SK-N-SH treated with all-trans-retinoic acid at 6 μM for 48 hours (cell line): ENCODE measurements around the gene TMED10.

ENCODE experiments used
- ATAC-seq: fragments of 200-7000 bp; cut with Tn5 transposase; 3 replicates; pipeline ENCODE4 v1.9.1; 2020; ENCODE audit warnings: mild to moderate bottlenecking, moderate library complexity
- ARNTL ChIP-seq: fragments of 450-650 bp; formaldehyde crosslinking; IDR thresholded peaks from 2 replicates; pipeline ENCODE4 v1.5.0; 2020; ENCODE audit warnings: low read depth, mild to moderate bottlenecking, moderate library complexity, borderline replicate concordance
- BACH2 ChIP-seq: fragments of 250-450 bp; sonication (Bioruptor Pico); IDR thresholded peaks from 2 replicates; pipeline ENCODE4 v1.9.0; 2021; ENCODE audit warnings: mild to moderate bottlenecking, borderline replicate concordance
- CSDC2 ChIP-seq: fragments of 250-450 bp; sonication (Bioruptor Pico); IDR thresholded peaks from 2 replicates; pipeline ENCODE4 v1.5.0; 2020; ENCODE audit warnings: mild to moderate bottlenecking, moderate library complexity
- ESRRG ChIP-seq: fragments of 250-450 bp; sonication (Bioruptor Pico); IDR thresholded peaks from 2 replicates; pipeline ENCODE4 v1.6.1; 2021; ENCODE audit warnings: mild to moderate bottlenecking
- GLIS3 ChIP-seq: fragments of 250-450 bp; sonication (Bioruptor Pico); IDR thresholded peaks from 2 replicates; pipeline ENCODE4 v1.5.0; 2020; ENCODE audit warnings: mild to moderate bottlenecking, moderate library complexity
- ISL1 ChIP-seq: fragments of 250-450 bp; sonication (Bioruptor Pico); IDR thresholded peaks from 2 replicates; pipeline ENCODE4 v2.1.2; 2022; ENCODE audit warnings: mild to moderate bottlenecking, moderate library complexity
- OSR1 ChIP-seq: fragments of 250-450 bp; sonication (Bioruptor Pico); IDR thresholded peaks from 2 replicates; pipeline ENCODE4 v1.8.0; 2022; ENCODE audit warnings: moderate library complexity, mild to moderate bottlenecking, inconsistent platforms
- PPARA ChIP-seq: fragments of 250-450 bp; sonication (Bioruptor Pico); IDR thresholded peaks from 2 replicates; pipeline ENCODE4 v1.5.0; 2020; ENCODE audit warnings: mild to moderate bottlenecking, borderline replicate concordance
- RARB ChIP-seq: fragments of 250-450 bp; sonication (Bioruptor Pico); IDR thresholded peaks from 2 replicates; pipeline ENCODE4 v1.8.0; 2021; ENCODE audit warnings: mild to moderate bottlenecking, moderate library complexity
- SNAI2 ChIP-seq: fragments of 250-450 bp; sonication (Bioruptor Pico); IDR thresholded peaks from 2 replicates; pipeline ENCODE4 v1.5.0; 2020; ENCODE audit warnings: mild to moderate bottlenecking, moderate library complexity
- TCF4 ChIP-seq: fragments of 250-450 bp; sonication (Bioruptor Pico); IDR thresholded peaks from 2 replicates; pipeline ENCODE4 v1.8.0; 2021; ENCODE audit warnings: mild to moderate bottlenecking, moderate library complexity, borderline replicate concordance
- TOX ChIP-seq: fragments of 250-450 bp; sonication (Bioruptor Pico); IDR thresholded peaks from 2 replicates; pipeline ENCODE4 v1.8.0; 2021; ENCODE audit warnings: mild to moderate bottlenecking, moderate library complexity, borderline replicate concordance
- TSHZ2 ChIP-seq: fragments of 250-450 bp; sonication (Bioruptor Pico); IDR thresholded peaks from 2 replicates; pipeline ENCODE4 v1.5.0; 2020; ENCODE audit warnings: mild to moderate bottlenecking, moderate library complexity
- ZC3H10 ChIP-seq: fragments of 250-450 bp; sonication (Bioruptor Pico); IDR thresholded peaks from 2 replicates; pipeline ENCODE4 v1.5.1; 2021; ENCODE audit warnings: mild to moderate bottlenecking, moderate library complexity
- ZFP3 ChIP-seq: fragments of 250-450 bp; sonication (Bioruptor Pico); IDR thresholded peaks from 2 replicates; pipeline ENCODE4 v1.5.0; 2020; ENCODE audit warnings: mild to moderate bottlenecking, moderate library complexity
- ZFP30 ChIP-seq: fragments of 450-650 bp; formaldehyde crosslinking; IDR thresholded peaks from 2 replicates; pipeline ENCODE4 v1.5.0; 2022; ENCODE audit warnings: mild to moderate bottlenecking, moderate library complexity
- ZNF565 ChIP-seq: fragments of 450-650 bp; formaldehyde crosslinking; conservative IDR thresholded peaks from 2 replicates; pipeline ENCODE4 v1.5.0; 2020; ENCODE audit warnings: low read depth, mild to moderate bottlenecking, moderate library complexity
- ZNF70 ChIP-seq: fragments of 450-650 bp; formaldehyde crosslinking; IDR thresholded peaks from 2 replicates; pipeline ENCODE4 v1.5.0; 2020; ENCODE audit warnings: mild to moderate bottlenecking, moderate library complexity
- ZNF8 ChIP-seq: fragments of 450-650 bp; formaldehyde crosslinking; IDR thresholded peaks from 2 replicates; pipeline ENCODE4 v1.5.0; 2020; ENCODE audit warnings: mild to moderate bottlenecking, moderate library complexity
- TF ChIP-seq, protein P1 (sequence below): fragments of 250-450 bp; sonication (Bioruptor Pico); IDR thresholded peaks from 2 replicates; pipeline ENCODE4 v1.5.1; 2020; ENCODE audit warnings: low read depth, mild to moderate bottlenecking, moderate library complexity
- TF ChIP-seq, protein P2 (sequence below): fragments of 250-450 bp; sonication (Bioruptor Pico); IDR thresholded peaks from 2 replicates; pipeline ENCODE4 v1.8.0; 2020; ENCODE audit warnings: mild to moderate bottlenecking, moderate library complexity, borderline replicate concordance

The TMED10 gene

GRCh38 chr14:75158843-75159614 is 17.4 kb downstream of the TMED10 start:
- ATAC-seq, result no peak

GRCh38 chr14:75156901-75157300 is 19.5 kb downstream of the TMED10 start:
- peak; percentile 28; the same call in 1 of the 3 replicates for ATAC-seq
- no peak for TF ChIP-seq ZFP3 (CRISPR knock-in tag)
- TF ChIP-seq CSDC2 (CRISPR knock-in tag), result no peak
- no peak for TF ChIP-seq TCF4 (CRISPR knock-in tag)
- TF ChIP-seq ARNTL, result no peak
- no peak for TF ChIP-seq ZC3H10
- TF ChIP-seq, protein P1, sequence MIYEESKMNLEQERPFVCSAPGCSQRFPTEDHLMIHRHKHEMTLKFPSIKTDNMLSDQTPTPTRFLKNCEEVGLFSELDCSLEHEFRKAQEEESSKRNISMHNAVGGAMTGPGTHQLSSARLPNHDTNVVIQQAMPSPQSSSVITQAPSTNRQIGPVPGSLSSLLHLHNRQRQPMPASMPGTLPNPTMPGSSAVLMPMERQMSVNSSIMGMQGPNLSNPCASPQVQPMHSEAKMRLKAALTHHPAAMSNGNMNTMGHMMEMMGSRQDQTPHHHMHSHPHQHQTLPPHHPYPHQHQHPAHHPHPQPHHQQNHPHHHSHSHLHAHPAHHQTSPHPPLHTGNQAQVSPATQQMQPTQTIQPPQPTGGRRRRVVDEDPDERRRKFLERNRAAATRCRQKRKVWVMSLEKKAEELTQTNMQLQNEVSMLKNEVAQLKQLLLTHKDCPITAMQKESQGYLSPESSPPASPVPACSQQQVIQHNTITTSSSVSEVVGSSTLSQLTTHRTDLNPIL (CRISPR knock-in tag), result no peak
- no peak for TF ChIP-seq ZNF70 (CRISPR knock-in tag)
- TF ChIP-seq TOX (CRISPR knock-in tag), result no peak

More at GRCh38 chr14:75158843-75159614, 17.4 kb downstream of the TMED10 start:
- TF ChIP-seq BACH2, result no peak
- no peak for TF ChIP-seq GLIS3 (CRISPR knock-in tag)
- TF ChIP-seq ZNF8 (CRISPR knock-in tag), result no peak
- TF ChIP-seq, protein P2, sequence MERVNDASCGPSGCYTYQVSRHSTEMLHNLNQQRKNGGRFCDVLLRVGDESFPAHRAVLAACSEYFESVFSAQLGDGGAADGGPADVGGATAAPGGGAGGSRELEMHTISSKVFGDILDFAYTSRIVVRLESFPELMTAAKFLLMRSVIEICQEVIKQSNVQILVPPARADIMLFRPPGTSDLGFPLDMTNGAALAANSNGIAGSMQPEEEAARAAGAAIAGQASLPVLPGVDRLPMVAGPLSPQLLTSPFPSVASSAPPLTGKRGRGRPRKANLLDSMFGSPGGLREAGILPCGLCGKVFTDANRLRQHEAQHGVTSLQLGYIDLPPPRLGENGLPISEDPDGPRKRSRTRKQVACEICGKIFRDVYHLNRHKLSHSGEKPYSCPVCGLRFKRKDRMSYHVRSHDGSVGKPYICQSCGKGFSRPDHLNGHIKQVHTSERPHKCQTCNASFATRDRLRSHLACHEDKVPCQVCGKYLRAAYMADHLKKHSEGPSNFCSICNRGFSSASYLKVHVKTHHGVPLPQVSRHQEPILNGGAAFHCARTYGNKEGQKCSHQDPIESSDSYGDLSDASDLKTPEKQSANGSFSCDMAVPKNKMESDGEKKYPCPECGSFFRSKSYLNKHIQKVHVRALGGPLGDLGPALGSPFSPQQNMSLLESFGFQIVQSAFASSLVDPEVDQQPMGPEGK (CRISPR knock-in tag), result no peak
- TF ChIP-seq OSR1 (CRISPR knock-in tag), result no peak
- no peak for TF ChIP-seq ZC3H10
- TF ChIP-seq TCF4 (CRISPR knock-in tag), result no peak
- no peak for TF ChIP-seq RARB (CRISPR knock-in tag)
- no peak for TF ChIP-seq CSDC2 (CRISPR knock-in tag)
- no peak for TF ChIP-seq PPARA (CRISPR knock-in tag)
- TF ChIP-seq ISL1 (CRISPR knock-in tag), result no peak
- no peak for TF ChIP-seq ESRRG

DNA sequence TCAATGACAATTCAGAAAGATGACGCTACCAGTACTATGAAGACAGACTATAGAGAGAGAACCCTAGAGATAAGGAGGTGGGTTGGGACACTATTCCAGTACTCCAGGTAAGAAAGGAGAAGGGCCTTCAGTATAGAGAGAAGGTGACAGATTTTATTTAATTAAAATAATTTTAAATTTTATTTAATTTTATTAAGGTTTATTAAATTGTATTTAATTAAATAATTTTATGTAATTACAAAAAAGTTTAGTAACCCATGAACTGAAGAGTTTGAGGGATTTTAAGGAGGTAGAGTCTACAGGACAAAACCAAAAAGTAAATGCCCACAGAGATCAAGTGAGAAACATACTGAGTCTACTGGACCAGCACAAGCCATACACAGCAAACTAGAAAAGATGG is 20.3 kb downstream of the TMED10 start:
- TF ChIP-seq ZNF8 (CRISPR knock-in tag) (no peak), TCF4 (CRISPR knock-in tag) (no peak), ZFP3 (CRISPR knock-in tag) (no peak), ZNF70 (CRISPR knock-in tag) (no peak), ZNF565 (CRISPR knock-in tag) (no peak), SNAI2 (CRISPR knock-in tag) (no peak), TSHZ2 (CRISPR knock-in tag) (no peak), ZFP30 (no peak), BACH2 (no peak), GLIS3 (CRISPR knock-in tag) (no peak), ESRRG (no peak), PPARA (CRISPR knock-in tag) (no peak)
- TF ChIP-seq, protein P2 (CRISPR knock-in tag), result no peak
- TF ChIP-seq, all 23 proteins: peak for 0
- ATAC-seq, result no peak
